Transverse colon (tissue), 4 donors: ENCODE measurements around the gene MCCC2. TPM values are rescaled to one million over a fixed set of nuclear protein-coding genes. Genes with fewer than 3 reads are reported as not detected.

ENCODE experiments used
- DNase-seq: peaks from one replicate; pipeline ENCODE4 v3.0.0-alpha.2; 2019
- H3K27ac ChIP-seq, 4 donors: fragments of 200-600 bp; sonication (generic); 2 replicates each; pipeline ENCODE4 v1.5.1; 2016 to 2018; ENCODE audit warnings: inconsistent platforms in 4 of 4
- H3K27me3 ChIP-seq: fragments of 200-600 bp; sonication (generic); 2 replicates; pipeline ENCODE4 v1.5.1; 2017; ENCODE audit warnings: inconsistent platforms
- H3K36me3 ChIP-seq, 4 donors: fragments of 200-600 bp; sonication (generic); 2 replicates each; pipeline ENCODE4 v1.5.1; 2017 to 2019; ENCODE audit warnings: inconsistent platforms in 4 of 4
- H3K4me1 ChIP-seq, 4 donors: fragments of 200-600 bp; sonication (generic); 2 replicates each; pipeline ENCODE4 v1.5.1; 2017 to 2020; ENCODE audit warnings: inconsistent platforms in 4 of 4
- H3K4me3 ChIP-seq, 4 donors: fragments of 200-600 bp; sonication (generic); 1 replicate in 1 of 4; 2 replicates in 3 of 4; pipeline versions ENCODE4 v1.5.1 to v1.6.1; 2017 to 2019; ENCODE audit warnings: inconsistent platforms in 4 of 4
- H3K9me3 ChIP-seq, 2 donors: fragments of 200-600 bp; sonication (generic); 2 replicates each; pipeline ENCODE4 v1.5.1; 2017 to 2019; ENCODE audit warnings: inconsistent platforms in 2 of 2
- EP300 ChIP-seq: sonication (generic); formaldehyde crosslinking; IDR thresholded peaks from one replicate; pipeline ENCODE4 v1.6.1; 2017; ENCODE audit warnings: antibody characterized with exemption, low read depth
- POLR2A ChIP-seq: fragments of 450-650 bp; IDR thresholded peaks from one replicate; pipeline ENCODE4 v1.6.1; 2016; ENCODE audit warnings: antibody characterized with exemption, mild to moderate bottlenecking, moderate library complexity
- POLR2AphosphoS5 ChIP-seq, 3 donors: sonication (generic); formaldehyde crosslinking; IDR thresholded peaks; one replicate each; pipeline ENCODE4 v1.6.1; 2016; ENCODE audit warnings: antibody characterized with exemption in 3 of 3
- WGBS, 2 donors: methylation state at CpG; one replicate each; pipeline ENCODE4 v1.1.5; 2018; ENCODE audit warnings: low coverage in 1 of 2; 5-methylcytosine and 5-hydroxymethylcytosine counted together
- in situ Hi-C, 4 donors: fragments of 200-750 bp; cut with MboI; loops; one replicate each; pipeline versions ENCODE4 v1.15.0 to v1.15.1; 2017; ENCODE audit warnings: low sequenced_read_pairs in 3 of 4, low pct_ligation_motif_present in 1 of 4, low pct_unique_long_range_greater_than_20kb in 1 of 4
- intact Hi-C: fragments of 100-400 bp; cut with DNase I; formaldehyde crosslinking; loops from one replicate; pipeline ENCODE4 v1.15.1; 2023; ENCODE audit warnings: low total_unique reads
- total RNA-seq, 4 donors: library from RNA; depleted of rRNA; stranded (reverse); fragments of >200 nt; gene quantifications; one replicate each; pipeline ENCODE4 v1.1.0, GENCODE V29; 2016
- TF ChIP-seq, protein P1 (sequence below), 5 experiments: fragments of 200-600 bp in 3 of 5; fragments of 450-650 bp in 2 of 5; sonication (generic) in 3 of 5; IDR thresholded peaks; 1 replicate in 2 of 5; 2 replicates in 3 of 5; pipeline ENCODE4 v1.5.1; 2016 to 2017; ENCODE audit warnings: antibody characterized with exemption in 5 of 5, inconsistent platforms in 3 of 5, mild to moderate bottlenecking in 2 of 5, moderate library complexity in 1 of 5

Gene MCCC2
- total RNA-seq, 4 donors from 2014 or later = 23.2 to 61.5 (median 43.9) TPM

- in situ Hi-C loops (no loop called here), intact Hi-C loops (no loop called here)
- no peak overlapping the region for H3K27ac ChIP-seq
- H3K9me3 ChIP-seq = no peaks in the 10 kb centered on the region
- TF ChIP-seq, protein P1, sequence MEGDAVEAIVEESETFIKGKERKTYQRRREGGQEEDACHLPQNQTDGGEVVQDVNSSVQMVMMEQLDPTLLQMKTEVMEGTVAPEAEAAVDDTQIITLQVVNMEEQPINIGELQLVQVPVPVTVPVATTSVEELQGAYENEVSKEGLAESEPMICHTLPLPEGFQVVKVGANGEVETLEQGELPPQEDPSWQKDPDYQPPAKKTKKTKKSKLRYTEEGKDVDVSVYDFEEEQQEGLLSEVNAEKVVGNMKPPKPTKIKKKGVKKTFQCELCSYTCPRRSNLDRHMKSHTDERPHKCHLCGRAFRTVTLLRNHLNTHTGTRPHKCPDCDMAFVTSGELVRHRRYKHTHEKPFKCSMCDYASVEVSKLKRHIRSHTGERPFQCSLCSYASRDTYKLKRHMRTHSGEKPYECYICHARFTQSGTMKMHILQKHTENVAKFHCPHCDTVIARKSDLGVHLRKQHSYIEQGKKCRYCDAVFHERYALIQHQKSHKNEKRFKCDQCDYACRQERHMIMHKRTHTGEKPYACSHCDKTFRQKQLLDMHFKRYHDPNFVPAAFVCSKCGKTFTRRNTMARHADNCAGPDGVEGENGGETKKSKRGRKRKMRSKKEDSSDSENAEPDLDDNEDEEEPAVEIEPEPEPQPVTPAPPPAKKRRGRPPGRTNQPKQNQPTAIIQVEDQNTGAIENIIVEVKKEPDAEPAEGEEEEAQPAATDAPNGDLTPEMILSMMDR (IDR thresholded peaks at IDR 0.05) = peak in 1 of 5 experiments; percentile 12
- TF ChIP-seq POLR2A = no peak
- no peak overlapping the region for H3K4me3 ChIP-seq
- DNase-seq = no peak
- H3K36me3 ChIP-seq = no peaks in the 10 kb centered on the region
- H3K4me1 ChIP-seq = peaks cover 0 to 9% (median 0%) of the 10 kb centered on the region in 4 donors
- H3K27me3 ChIP-seq = no peaks in the 10 kb centered on the region
- 72% methylated on average over 14 of the region's 14 CpGs; no CpG with 5 or more reads in 1 of the 2 donors for WGBS, 2 donors
Observed at GRCh38 chr5:71697967-71698366, 110.8 kb downstream of the MCCC2 start.

DNA sequence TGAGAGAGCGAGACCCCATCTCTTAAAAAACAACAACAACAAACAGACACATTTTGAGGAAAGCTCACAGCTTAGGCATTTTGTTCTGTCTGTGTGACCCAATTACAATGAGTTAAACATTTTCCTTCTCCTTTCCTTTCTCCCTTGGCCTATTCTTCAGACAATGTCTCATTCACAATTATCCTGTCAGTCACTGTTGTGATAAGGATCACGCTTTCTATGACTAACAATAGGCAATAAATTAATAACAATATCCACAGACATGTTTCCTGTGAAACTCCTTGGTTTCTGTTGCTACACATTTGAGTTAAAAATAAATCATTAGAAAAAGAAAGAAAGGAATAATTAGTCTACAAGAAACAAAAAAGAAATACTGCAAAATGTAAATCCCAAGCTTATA lies 112.1 kb downstream of the MCCC2 start:
- DNase-seq = no peak
- no peak overlapping the region for H3K4me3 ChIP-seq
- no peaks in the 10 kb centered on the region for H3K27me3 ChIP-seq
- intact Hi-C loops = no loop called here
- 75 to 77% methylated on average over 2 of the region's 2 CpGs for WGBS, 2 donors
- peaks cover 0 to 2% (median 0%) of the 10 kb centered on the region in 4 donors for H3K4me1 ChIP-seq
- H3K27ac ChIP-seq = no peak overlapping the region
- in situ Hi-C loops = no loop called here
- TF ChIP-seq, protein P1 (IDR thresholded peaks at IDR 0.05) = no peak
- TF ChIP-seq POLR2A (no peak), EP300 (no peak), POLR2AphosphoS5 (IDR thresholded peaks at IDR 0.05) (no peak)
- H3K9me3 ChIP-seq = no peaks in the 10 kb centered on the region
- H3K36me3 ChIP-seq = no peaks in the 10 kb centered on the region

GRCh38 chr5:71699751-71700150 lies 112.6 kb downstream of the MCCC2 start:
- no peak for DNase-seq
- no peak for TF ChIP-seq POLR2AphosphoS5 (IDR thresholded peaks at IDR 0.05)
- TF ChIP-seq EP300 = no peak
- TF ChIP-seq, protein P1 (IDR thresholded peaks at IDR 0.05) = no peak
- no peak for TF ChIP-seq POLR2A
- WGBS, 2 donors = 65 to 75% methylated on average over 2 of the region's 2 CpGs
- H3K27me3 ChIP-seq = no peaks in the 10 kb centered on the region
- H3K27ac ChIP-seq = no peak overlapping the region
- intact Hi-C loops (no loop called here), in situ Hi-C loops (no loop called here)
- no peaks in the 10 kb centered on the region for H3K36me3 ChIP-seq
- H3K4me1 ChIP-seq = no peaks in the 10 kb centered on the region
- H3K9me3 ChIP-seq = no peaks in the 10 kb centered on the region
- H3K4me3 ChIP-seq = no peak overlapping the region

DNA sequence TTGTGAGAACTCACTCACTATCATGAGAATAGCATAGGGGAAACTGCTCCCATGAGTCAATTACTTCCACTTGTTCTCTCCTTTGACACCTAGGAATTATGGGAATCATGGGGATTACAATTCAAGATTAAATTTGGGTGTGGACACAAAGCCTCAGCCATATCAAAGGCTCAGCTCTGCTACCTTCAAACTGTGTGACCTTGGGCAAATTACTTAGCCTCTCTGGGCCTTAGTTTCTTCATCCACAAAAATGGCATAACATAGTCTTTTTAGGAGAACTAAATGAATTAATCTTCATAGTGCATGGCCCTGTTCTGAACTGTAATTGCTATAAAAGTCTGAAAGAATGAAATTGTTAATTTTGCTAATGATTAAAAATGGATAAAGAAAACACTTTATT lies 113.7 kb downstream of the MCCC2 start:
- Histone ChIP-seq H3K27me3 (peaks cover 4% of the 10 kb centered on the region), H3K4me1 (no peaks in the 10 kb centered on the region), H3K36me3 (no peaks in the 10 kb centered on the region), H3K4me3 (no peak overlapping the region), H3K9me3 (no peaks in the 10 kb centered on the region), H3K27ac (no peak overlapping the region)
- in situ Hi-C loops (no loop called here), intact Hi-C loops (no loop called here)
- no peak for TF ChIP-seq POLR2AphosphoS5 (IDR thresholded peaks at IDR 0.05)
- TF ChIP-seq EP300 = no peak
- TF ChIP-seq, protein P1 (IDR thresholded peaks at IDR 0.05) = no peak
- TF ChIP-seq POLR2A = no peak
- no peak for DNase-seq
